ENCODE results near the gene CDH2.

CDH2 gene

DNA sequence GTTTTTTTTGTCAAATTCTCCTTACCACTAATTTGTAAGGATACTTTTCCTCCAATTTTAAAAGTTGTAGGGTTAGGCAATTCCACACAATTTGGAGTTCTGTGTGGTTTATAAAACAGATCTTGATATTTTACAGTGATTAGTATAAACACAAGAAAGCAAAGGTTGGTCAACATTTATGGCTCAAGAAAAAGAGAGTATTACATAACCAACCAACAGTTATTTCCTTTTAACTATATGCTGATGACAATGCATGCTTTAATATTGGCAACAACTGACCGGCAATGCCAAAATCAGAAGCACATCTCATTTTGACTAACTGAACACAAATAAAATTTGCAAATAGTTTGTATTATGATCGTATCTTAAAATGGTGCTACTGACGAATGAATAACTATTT, 137.2 kb downstream of the CDH2 start:
- H3K36me3 ChIP-seq (ENCODE audit: control insufficient read depth in 5 of 5, insufficient read depth in 5 of 5, low read length in 5 of 5) = no peaks in the 10 kb centered on the region
- H3K4me1 ChIP-seq (ENCODE audit: control insufficient read depth in 5 of 5, insufficient read depth in 5 of 5, low read length in 5 of 5) = no peaks in the 10 kb centered on the region
- no peaks in the 10 kb centered on the region for H3K9me3 ChIP-seq (ENCODE audit: control insufficient read depth in 5 of 5, low read length in 5 of 5)
- H3K4me3 ChIP-seq (ENCODE audit: low read depth in 1 of 5, low read length in 5 of 5) = no peak overlapping the region
- H3K27ac ChIP-seq (ENCODE audit: low read depth, low read length) = no peak overlapping the region
- no peaks in the 10 kb centered on the region for H3K27me3 ChIP-seq (ENCODE audit: control insufficient read depth in 5 of 5, insufficient read depth in 4 of 5, low read length in 5 of 5)
- H3K9ac ChIP-seq (ENCODE audit: low read length in 5 of 5) = no peak overlapping the region

DNA sequence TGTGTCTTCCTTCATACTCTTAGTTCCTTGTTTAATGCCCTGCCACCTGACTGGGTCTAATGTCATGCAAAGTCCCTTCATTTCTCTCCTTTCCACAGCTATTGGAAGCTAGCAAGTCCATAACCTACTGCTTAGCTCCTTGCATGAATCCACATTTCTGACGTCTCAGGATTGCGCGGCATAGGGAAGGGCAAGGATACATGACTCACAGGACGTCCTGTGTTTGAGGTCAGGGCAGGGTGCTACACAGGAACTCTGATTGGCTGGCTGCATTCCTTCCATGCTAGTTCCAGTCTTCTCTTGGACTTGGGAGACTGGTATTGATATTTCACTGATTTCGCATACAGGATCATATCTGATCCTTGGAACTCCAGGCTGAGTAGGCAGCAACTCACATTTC, 137.9 kb downstream of the CDH2 start:
- Histone ChIP-seq H3K27ac (ENCODE audit: low read depth, low read length) (no peak overlapping the region), H3K27me3 (ENCODE audit: control insufficient read depth in 5 of 5, insufficient read depth in 4 of 5, low read length in 5 of 5) (no peaks in the 10 kb centered on the region), H3K36me3 (ENCODE audit: control insufficient read depth in 5 of 5, insufficient read depth in 5 of 5, low read length in 5 of 5) (no peaks in the 10 kb centered on the region), H3K4me1 (ENCODE audit: control insufficient read depth in 5 of 5, insufficient read depth in 5 of 5, low read length in 5 of 5) (no peaks in the 10 kb centered on the region), H3K4me3 (ENCODE audit: low read depth in 1 of 5, low read length in 5 of 5) (no peak overlapping the region), H3K9me3 (ENCODE audit: control insufficient read depth in 5 of 5, low read length in 5 of 5) (no peaks in the 10 kb centered on the region), H3K9ac (ENCODE audit: low read length in 5 of 5) (no peak overlapping the region)

DNA sequence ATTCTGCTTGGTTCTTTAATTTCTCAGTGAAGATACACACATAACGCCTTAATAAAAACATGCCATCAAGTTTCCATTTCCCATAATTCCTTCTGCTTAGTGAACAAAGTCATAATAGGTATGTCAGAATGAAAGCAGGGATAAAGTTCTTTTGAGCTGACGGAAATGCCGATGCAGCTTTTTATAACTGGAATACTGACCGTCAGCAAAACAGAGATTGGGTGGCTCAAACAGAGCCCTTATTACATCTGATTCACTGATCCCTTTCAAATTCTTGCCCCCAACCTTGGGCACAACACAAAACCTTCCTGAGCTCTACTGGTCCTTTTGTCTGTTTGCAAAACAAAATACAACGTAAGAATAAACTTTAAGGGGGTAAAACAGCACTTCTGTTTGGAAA, 140.4 kb downstream of the CDH2 start:
- no peak overlapping the region for H3K4me3 ChIP-seq (ENCODE audit: low read depth in 1 of 5, low read length in 5 of 5)
- H3K27ac ChIP-seq (ENCODE audit: low read depth, low read length) = no peak overlapping the region
- H3K4me1 ChIP-seq (ENCODE audit: control insufficient read depth in 5 of 5, insufficient read depth in 5 of 5, low read length in 5 of 5) = no peaks in the 10 kb centered on the region
- H3K36me3 ChIP-seq (ENCODE audit: control insufficient read depth in 5 of 5, insufficient read depth in 5 of 5, low read length in 5 of 5) = no peaks in the 10 kb centered on the region
- no peak overlapping the region for H3K9ac ChIP-seq (ENCODE audit: low read length in 5 of 5)
- no peaks in the 10 kb centered on the region for H3K27me3 ChIP-seq (ENCODE audit: control insufficient read depth in 5 of 5, insufficient read depth in 4 of 5, low read length in 5 of 5)
- no peaks in the 10 kb centered on the region for H3K9me3 ChIP-seq (ENCODE audit: control insufficient read depth in 5 of 5, low read length in 5 of 5)

DNA sequence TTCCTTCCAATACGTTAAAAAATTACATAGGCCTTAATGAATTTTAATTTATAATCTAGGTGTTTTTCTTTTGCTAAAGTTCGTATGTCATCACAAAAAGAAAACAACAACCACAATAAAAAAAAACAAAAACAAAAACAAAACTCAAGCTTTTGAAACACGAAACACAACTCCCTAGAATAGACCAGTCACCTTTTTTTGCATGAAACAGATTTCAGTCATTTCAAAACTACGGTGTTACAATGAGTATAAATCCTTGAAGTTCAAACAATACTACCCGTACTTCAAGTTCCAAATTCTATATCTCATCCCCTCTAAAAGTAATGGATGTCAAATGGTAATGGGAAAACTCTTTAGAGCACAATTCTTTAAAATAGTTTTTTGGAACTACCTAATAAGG, 142.4 kb downstream of the CDH2 start:
- Histone ChIP-seq H3K9me3 (ENCODE audit: control insufficient read depth in 5 of 5, low read length in 5 of 5) (no peaks in the 10 kb centered on the region), H3K36me3 (ENCODE audit: control insufficient read depth in 5 of 5, insufficient read depth in 5 of 5, low read length in 5 of 5) (no peaks in the 10 kb centered on the region), H3K27me3 (ENCODE audit: control insufficient read depth in 5 of 5, insufficient read depth in 4 of 5, low read length in 5 of 5) (no peaks in the 10 kb centered on the region), H3K4me3 (ENCODE audit: low read depth in 1 of 5, low read length in 5 of 5) (no peak overlapping the region), H3K27ac (ENCODE audit: low read depth, low read length) (no peak overlapping the region), H3K4me1 (ENCODE audit: control insufficient read depth in 5 of 5, insufficient read depth in 5 of 5, low read length in 5 of 5) (no peaks in the 10 kb centered on the region), H3K9ac (ENCODE audit: low read length in 5 of 5) (no peak overlapping the region)

DNA sequence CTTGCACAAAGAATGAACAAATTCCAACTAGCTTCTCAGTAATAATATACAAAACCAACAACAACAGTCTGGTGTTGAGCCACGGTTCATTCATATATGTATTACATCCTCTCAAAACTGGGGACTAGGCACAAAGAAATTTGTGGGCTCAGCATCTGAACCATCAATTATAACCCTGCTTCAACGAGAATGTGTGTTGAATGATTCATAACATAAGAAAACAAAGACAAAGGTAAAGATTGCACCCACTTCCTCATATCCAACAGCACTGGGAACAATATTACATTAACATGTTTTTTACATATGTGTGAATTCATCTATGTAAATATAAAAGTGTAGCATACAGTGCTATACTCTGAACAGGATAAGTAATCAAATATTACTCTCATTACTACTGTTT, 144.8 kb downstream of the CDH2 start:
- Histone ChIP-seq H3K4me1 (ENCODE audit: control insufficient read depth in 5 of 5, insufficient read depth in 5 of 5, low read length in 5 of 5) (no peaks in the 10 kb centered on the region), H3K4me3 (ENCODE audit: low read depth in 1 of 5, low read length in 5 of 5) (no peak overlapping the region), H3K27me3 (ENCODE audit: control insufficient read depth in 5 of 5, insufficient read depth in 4 of 5, low read length in 5 of 5) (no peaks in the 10 kb centered on the region), H3K27ac (ENCODE audit: low read depth, low read length) (no peak overlapping the region), H3K36me3 (ENCODE audit: control insufficient read depth in 5 of 5, insufficient read depth in 5 of 5, low read length in 5 of 5) (no peaks in the 10 kb centered on the region), H3K9me3 (ENCODE audit: control insufficient read depth in 5 of 5, low read length in 5 of 5) (no peaks in the 10 kb centered on the region), H3K9ac (ENCODE audit: low read length in 5 of 5) (no peak overlapping the region)

DNA sequence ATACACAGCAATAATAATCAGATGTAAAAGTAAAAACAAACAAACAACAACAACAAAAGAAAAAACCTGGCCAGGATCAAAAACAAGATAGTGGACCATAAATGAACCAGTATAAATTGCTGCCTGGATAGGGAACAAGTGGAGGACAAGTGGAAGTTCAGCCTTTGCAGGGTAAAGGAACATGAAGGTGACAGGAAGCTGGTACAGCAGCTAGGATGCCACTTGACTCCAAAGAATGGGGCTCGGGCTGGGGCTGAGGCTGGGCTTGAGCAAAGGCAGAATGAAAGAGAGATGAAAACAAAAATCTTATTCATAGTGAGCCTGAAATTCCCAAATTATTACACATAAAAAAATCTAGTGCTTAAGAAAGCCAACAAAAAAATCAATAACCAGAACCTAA, 146.5 kb downstream of the CDH2 start:
- H3K27ac ChIP-seq (ENCODE audit: low read depth, low read length) = no peak overlapping the region
- H3K9me3 ChIP-seq (ENCODE audit: control insufficient read depth in 5 of 5, low read length in 5 of 5) = no peaks in the 10 kb centered on the region
- no peak overlapping the region for H3K4me3 ChIP-seq (ENCODE audit: low read depth in 1 of 5, low read length in 5 of 5)
- H3K27me3 ChIP-seq (ENCODE audit: control insufficient read depth in 5 of 5, insufficient read depth in 4 of 5, low read length in 5 of 5) = no peaks in the 10 kb centered on the region
- no peak overlapping the region for H3K9ac ChIP-seq (ENCODE audit: low read length in 5 of 5)
- H3K4me1 ChIP-seq (ENCODE audit: control insufficient read depth in 5 of 5, insufficient read depth in 5 of 5, low read length in 5 of 5) = no peaks in the 10 kb centered on the region
- H3K36me3 ChIP-seq (ENCODE audit: control insufficient read depth in 5 of 5, insufficient read depth in 5 of 5, low read length in 5 of 5) = no peaks in the 10 kb centered on the region

DNA sequence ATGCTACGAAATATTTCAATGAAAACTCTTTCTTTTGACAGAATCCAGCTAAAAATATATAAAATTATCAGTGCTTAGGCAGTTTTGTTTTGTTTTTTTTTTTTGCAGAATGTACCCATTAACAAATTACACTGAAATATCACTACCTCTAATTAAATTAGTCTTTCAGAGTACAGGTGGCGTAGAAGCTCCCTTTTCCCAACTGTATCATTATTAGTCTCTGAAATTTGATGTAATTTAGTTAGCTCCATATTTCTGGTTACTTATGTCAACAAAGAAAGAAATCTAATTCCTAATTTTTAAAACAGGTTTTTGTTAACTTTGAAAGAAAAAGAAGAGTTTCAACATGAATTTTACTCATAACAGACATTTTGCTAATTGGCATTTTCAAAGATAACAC, 149.2 kb downstream of the CDH2 start:
- no peaks in the 10 kb centered on the region for H3K27me3 ChIP-seq (ENCODE audit: control insufficient read depth in 5 of 5, insufficient read depth in 4 of 5, low read length in 5 of 5)
- no peaks in the 10 kb centered on the region for H3K36me3 ChIP-seq (ENCODE audit: control insufficient read depth in 5 of 5, insufficient read depth in 5 of 5, low read length in 5 of 5)

DNA sequence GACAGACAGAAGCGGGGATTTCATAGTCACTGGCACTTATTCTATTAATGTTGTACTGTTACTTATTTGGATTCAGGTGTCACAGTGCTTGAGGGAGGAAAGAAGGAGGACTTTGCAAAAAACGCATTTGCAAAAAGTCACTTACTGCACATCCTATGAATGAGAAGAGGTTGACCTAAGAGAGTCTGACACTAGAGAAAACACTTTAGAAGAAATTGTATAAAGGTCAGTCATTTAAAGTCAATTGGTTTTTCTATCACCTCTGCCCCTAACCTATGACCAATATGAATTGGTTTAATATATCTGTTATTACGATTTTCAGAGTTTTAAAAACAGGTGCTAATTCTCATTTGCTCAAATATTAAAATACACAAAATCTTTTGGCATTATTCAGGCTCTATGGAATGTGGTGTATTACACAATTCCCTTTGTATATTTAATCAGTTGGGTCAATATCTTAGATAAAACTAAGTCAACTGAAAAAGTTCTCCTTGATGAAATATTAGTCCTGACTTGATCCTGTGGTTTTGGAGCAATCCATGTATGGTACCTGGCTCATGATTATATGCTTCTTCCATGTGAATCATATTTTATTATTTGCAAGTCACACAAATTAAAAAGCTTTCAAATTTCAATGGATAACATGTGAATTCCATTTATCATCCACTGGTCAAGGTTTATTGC, 157.4 kb downstream of the CDH2 start:
- H3K9ac ChIP-seq (ENCODE audit: low read length in 5 of 5) = no peak overlapping the region
- no peaks in the 10 kb centered on the region for H3K27me3 ChIP-seq (ENCODE audit: control insufficient read depth in 5 of 5, insufficient read depth in 4 of 5, low read length in 5 of 5)
- no peak overlapping the region for H3K27ac ChIP-seq (ENCODE audit: low read depth, low read length)
- no peak overlapping the region for H3K4me3 ChIP-seq (ENCODE audit: low read depth in 1 of 5, low read length in 5 of 5)
- H3K4me1 ChIP-seq (ENCODE audit: control insufficient read depth in 5 of 5, insufficient read depth in 5 of 5, low read length in 5 of 5) = no peaks in the 10 kb centered on the region
- no peaks in the 10 kb centered on the region for H3K9me3 ChIP-seq (ENCODE audit: control insufficient read depth in 5 of 5, low read length in 5 of 5)
- H3K36me3 ChIP-seq (ENCODE audit: control insufficient read depth in 5 of 5, insufficient read depth in 5 of 5, low read length in 5 of 5) = no peaks in the 10 kb centered on the region

More for the DNA sequence above, 149.2 kb downstream of the CDH2 start:
- Histone ChIP-seq H3K9ac (ENCODE audit: low read length in 5 of 5) (no peak overlapping the region), H3K27ac (ENCODE audit: low read depth, low read length) (no peak overlapping the region), H3K9me3 (ENCODE audit: control insufficient read depth in 5 of 5, low read length in 5 of 5) (no peaks in the 10 kb centered on the region), H3K4me3 (ENCODE audit: low read depth in 1 of 5, low read length in 5 of 5) (no peak overlapping the region), H3K4me1 (ENCODE audit: control insufficient read depth in 5 of 5, insufficient read depth in 5 of 5, low read length in 5 of 5) (no peaks in the 10 kb centered on the region)

DNA sequence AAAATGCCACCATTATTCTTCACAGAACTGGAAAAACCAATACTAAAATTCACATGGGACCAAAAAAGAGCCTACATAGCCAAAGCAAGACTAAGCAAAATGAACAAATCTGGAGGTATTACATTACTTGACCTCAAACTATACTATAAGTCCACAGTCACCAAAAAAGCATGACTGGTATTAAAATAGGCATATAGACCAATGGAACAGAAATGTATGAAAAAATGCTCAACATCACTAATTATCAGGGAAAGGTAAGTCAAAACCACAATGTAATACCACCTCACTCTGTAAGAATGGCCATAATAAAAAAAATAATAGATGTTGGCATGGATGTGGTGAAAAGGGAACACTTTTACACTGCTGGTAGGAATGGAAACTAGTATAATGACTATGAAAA, 158.6 kb downstream of the CDH2 start:
- Histone ChIP-seq H3K4me3 (ENCODE audit: low read depth in 1 of 5, low read length in 5 of 5) (no peak overlapping the region), H3K9ac (ENCODE audit: low read length in 5 of 5) (no peak overlapping the region), H3K27ac (ENCODE audit: low read depth, low read length) (no peak overlapping the region), H3K4me1 (ENCODE audit: control insufficient read depth in 5 of 5, insufficient read depth in 5 of 5, low read length in 5 of 5) (no peaks in the 10 kb centered on the region), H3K36me3 (ENCODE audit: control insufficient read depth in 5 of 5, insufficient read depth in 5 of 5, low read length in 5 of 5) (no peaks in the 10 kb centered on the region), H3K9me3 (ENCODE audit: control insufficient read depth in 5 of 5, low read length in 5 of 5) (no peaks in the 10 kb centered on the region), H3K27me3 (ENCODE audit: control insufficient read depth in 5 of 5, insufficient read depth in 4 of 5, low read length in 5 of 5) (no peaks in the 10 kb centered on the region)

DNA sequence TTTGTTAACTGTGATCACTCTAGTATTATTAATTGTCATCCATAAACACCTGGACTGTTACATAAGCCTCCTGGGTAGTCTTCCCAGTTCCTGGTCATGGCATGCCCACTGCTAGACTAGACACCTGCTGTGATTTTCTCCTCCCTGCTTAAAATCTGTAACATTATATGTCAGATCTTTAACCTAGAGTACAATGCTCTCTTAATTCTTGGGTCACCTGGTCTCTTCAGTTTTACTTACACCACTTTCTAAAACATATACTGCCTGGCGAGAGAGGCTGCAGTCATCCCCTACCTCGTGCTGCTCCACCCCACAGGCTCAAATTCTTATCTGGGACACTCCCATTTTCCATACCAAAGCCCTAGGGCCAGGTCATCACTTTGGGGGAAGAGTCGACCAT, 161.3 kb downstream of the CDH2 start:
- no peak overlapping the region for H3K9ac ChIP-seq (ENCODE audit: low read length in 5 of 5)
- H3K27me3 ChIP-seq (ENCODE audit: control insufficient read depth in 5 of 5, insufficient read depth in 4 of 5, low read length in 5 of 5) = no peaks in the 10 kb centered on the region
- H3K9me3 ChIP-seq (ENCODE audit: control insufficient read depth in 5 of 5, low read length in 5 of 5) = no peaks in the 10 kb centered on the region
- H3K36me3 ChIP-seq (ENCODE audit: control insufficient read depth in 5 of 5, insufficient read depth in 5 of 5, low read length in 5 of 5) = no peaks in the 10 kb centered on the region
- H3K4me3 ChIP-seq (ENCODE audit: low read depth in 1 of 5, low read length in 5 of 5) = no peak overlapping the region
- peaks cover 0 to 10% (median 4%) of the 10 kb centered on the region in 5 donors for H3K4me1 ChIP-seq (ENCODE audit: control insufficient read depth in 5 of 5, insufficient read depth in 5 of 5, low read length in 5 of 5)
- no peak overlapping the region for H3K27ac ChIP-seq (ENCODE audit: low read depth, low read length)

DNA sequence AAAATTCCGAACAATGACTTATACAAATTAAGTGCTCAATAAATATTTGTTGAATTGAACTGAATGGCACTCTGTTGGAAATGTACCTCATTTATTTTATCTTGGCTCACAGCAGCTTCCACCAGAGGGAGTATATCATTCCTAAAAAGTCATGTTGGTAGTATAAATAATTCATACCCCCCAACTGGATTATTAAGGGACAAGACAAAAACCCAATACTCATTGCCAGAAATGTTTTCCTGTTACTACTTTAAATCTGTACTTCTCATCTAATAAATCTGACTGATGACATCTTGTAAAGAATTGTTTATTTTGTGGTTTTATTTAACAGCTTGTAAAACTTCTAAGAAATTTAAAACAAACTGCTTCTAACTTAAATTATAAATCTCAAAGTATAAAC, 163.9 kb downstream of the CDH2 start:
- no peaks in the 10 kb centered on the region for H3K27me3 ChIP-seq (ENCODE audit: control insufficient read depth in 5 of 5, insufficient read depth in 4 of 5, low read length in 5 of 5)
- H3K9ac ChIP-seq (ENCODE audit: low read length in 5 of 5) = no peak overlapping the region
- no peaks in the 10 kb centered on the region for H3K9me3 ChIP-seq (ENCODE audit: control insufficient read depth in 5 of 5, low read length in 5 of 5)
- peaks cover 0 to 14% (median 4%) of the 10 kb centered on the region in 5 donors for H3K4me1 ChIP-seq (ENCODE audit: control insufficient read depth in 5 of 5, insufficient read depth in 5 of 5, low read length in 5 of 5)
- no peak overlapping the region for H3K4me3 ChIP-seq (ENCODE audit: low read depth in 1 of 5, low read length in 5 of 5)
- no peaks in the 10 kb centered on the region for H3K36me3 ChIP-seq (ENCODE audit: control insufficient read depth in 5 of 5, insufficient read depth in 5 of 5, low read length in 5 of 5)
- H3K27ac ChIP-seq (ENCODE audit: low read depth, low read length) = no peak overlapping the region
